ENCODE measurements around the gene HOXB6.
A peak's percentile ranks its signal among the peaks of the same experiment; 100 is the strongest.

HOXB6 gene

GRCh38 chr17:48642059-48642842 is 37.5 kb upstream of the HOXB6 start:
- TF ChIP-seq CTCF (IDR thresholded peaks at IDR 0.05) = no peak
- Mint-ChIP-seq H3K4me1 (peaks cover 91% of the 10 kb centered on the region), H3K27me3 (ENCODE audit: low read depth, poor library complexity) (peaks cover 6% of the 10 kb centered on the region), H3K4me3 (peak overlapping the region; percentile 99), H3K27ac (peak overlapping the region; percentile 97), H3K9me3 (no peaks in the 10 kb centered on the region), H3K36me3 (ENCODE audit: low read depth) (peaks cover 18% of the 10 kb centered on the region)
- peak; percentile 77 for DNase-seq

GRCh38 chr17:48641541-48642058 is 36.8 kb upstream of the HOXB6 start:
- Mint-ChIP-seq H3K4me3 (peak overlapping the region; percentile 99), H3K27ac (peak overlapping the region; percentile 97), H3K36me3 (ENCODE audit: low read depth) (peaks cover 18% of the 10 kb centered on the region), H3K4me1 (peaks cover 93% of the 10 kb centered on the region), H3K27me3 (ENCODE audit: low read depth, poor library complexity) (peaks cover 6% of the 10 kb centered on the region), H3K9me3 (no peaks in the 10 kb centered on the region)
- TF ChIP-seq CTCF (IDR thresholded peaks at IDR 0.05) = no peak
- DNase-seq = peak; percentile 56

GRCh38 chr17:48640858-48641180 is 36.0 kb upstream of the HOXB6 start:
- H3K27ac Mint-ChIP-seq = peak overlapping the region; percentile 83
- peak overlapping the region; percentile 99 for H3K4me3 Mint-ChIP-seq
- no peaks in the 10 kb centered on the region for H3K9me3 Mint-ChIP-seq
- TF ChIP-seq CTCF (IDR thresholded peaks at IDR 0.05) = no peak
- no peak for DNase-seq
- H3K36me3 Mint-ChIP-seq (ENCODE audit: low read depth) = peaks cover 18% of the 10 kb centered on the region
- peaks cover 6% of the 10 kb centered on the region for H3K27me3 Mint-ChIP-seq (ENCODE audit: low read depth, poor library complexity)
- H3K4me1 Mint-ChIP-seq = peaks cover 99% of the 10 kb centered on the region

- peak overlapping the region; percentile 83 for H3K27ac Mint-ChIP-seq
- peak overlapping the region; percentile 99 for H3K4me3 Mint-ChIP-seq
- no peak for DNase-seq
- H3K9me3 Mint-ChIP-seq = no peaks in the 10 kb centered on the region
- peaks cover 13% of the 10 kb centered on the region for H3K36me3 Mint-ChIP-seq (ENCODE audit: low read depth)
- no peak for TF ChIP-seq CTCF (IDR thresholded peaks at IDR 0.05)
- H3K27me3 Mint-ChIP-seq (ENCODE audit: low read depth, poor library complexity) = peaks cover 1% of the 10 kb centered on the region
- H3K4me1 Mint-ChIP-seq = peaks cover 99% of the 10 kb centered on the region
These were observed 35.4 kb upstream of the HOXB6 start for GRCh38 chr17:48639982-48640857.

- no peaks in the 10 kb centered on the region for H3K9me3 Mint-ChIP-seq
- peak overlapping the region; percentile 99 for H3K4me3 Mint-ChIP-seq
- DNase-seq = peak; percentile 55
- no peaks in the 10 kb centered on the region for H3K27me3 Mint-ChIP-seq (ENCODE audit: low read depth, poor library complexity)
- peak overlapping the region; percentile 83 for H3K27ac Mint-ChIP-seq
- peaks cover 98% of the 10 kb centered on the region for H3K4me1 Mint-ChIP-seq
- TF ChIP-seq CTCF (IDR thresholded peaks at IDR 0.05) = no peak
- peaks cover 5% of the 10 kb centered on the region for H3K36me3 Mint-ChIP-seq (ENCODE audit: low read depth)
These were observed 34.4 kb upstream of the HOXB6 start for GRCh38 chr17:48639136-48639535.

Measured in nephron progenitor cell (in vitro differentiated cells).